Activated CD4-positive, alpha-beta T cell treated with anti-CD3 and anti-CD28 coated beads, Interleukin-2, amount 50 U/mL, for 48 hours (primary cell): ENCODE results near the gene GULP1.
"Not testable (repeated sequence)": the region's sequence is repeated elsewhere in the genome, so short reads cannot be mapped to it uniquely, and the experiment has no call there.

Experiments
- DNase-seq, 2 experiments: peaks; one replicate each; pipeline ENCODE4 v3.0.0-alpha.2; 2020

Gene GULP1

GRCh38 chr2:188435115-188435514 is 143.4 kb downstream of the GULP1 start:
- no peak for DNase-seq

GRCh38 chr2:188437537-188437936 is 145.9 kb downstream of the GULP1 start:
- DNase-seq: no peak

- DNase-seq: no peak
Measured at GRCh38 chr2:188439986-188440385, 148.3 kb downstream of the GULP1 start.

- DNase-seq: no peak
Measured at GRCh38 chr2:188440849-188441248, 149.2 kb downstream of the GULP1 start.

- DNase-seq: no peak
Measured at GRCh38 chr2:188441288-188441947, 149.7 kb downstream of the GULP1 start.

GRCh38 chr2:188443207-188443606 is 151.5 kb downstream of the GULP1 start:
- DNase-seq: no peak

- no peak for DNase-seq
Measured at GRCh38 chr2:188444106-188444835, 152.6 kb downstream of the GULP1 start.

- DNase-seq: no peak
Measured at GRCh38 chr2:188449561-188449960, 157.9 kb downstream of the GULP1 start.

- no peak for DNase-seq
Measured at GRCh38 chr2:188449971-188450370, 158.3 kb downstream of the GULP1 start.

GRCh38 chr2:188450732-188451483 is 159.2 kb downstream of the GULP1 start:
- no peak for DNase-seq

GRCh38 chr2:188452084-188452483 is 160.4 kb downstream of the GULP1 start:
- DNase-seq: no peak

- DNase-seq: no peak
Measured at GRCh38 chr2:188456114-188456909, 164.6 kb downstream of the GULP1 start.

GRCh38 chr2:188459061-188459460 is 167.4 kb downstream of the GULP1 start:
- DNase-seq: no peak

- not testable (repeated sequence) for DNase-seq
Measured at GRCh38 chr2:188466078-188466477, 174.4 kb downstream of the GULP1 start.

- DNase-seq: no peak
Measured at GRCh38 chr2:188466761-188467160, 175.1 kb downstream of the GULP1 start.

- no peak for DNase-seq
Measured at GRCh38 chr2:188471166-188471565, 179.5 kb downstream of the GULP1 start.

- DNase-seq: no peak
Measured at GRCh38 chr2:188473306-188473705, 181.6 kb downstream of the GULP1 start.

- no peak for DNase-seq
Measured at GRCh38 chr2:188474316-188474715, 182.6 kb downstream of the GULP1 start.

- no peak for DNase-seq
Measured at GRCh38 chr2:188475945-188476344, 184.3 kb downstream of the GULP1 start.

GRCh38 chr2:188477564-188478103 is 186.0 kb downstream of the GULP1 start:
- DNase-seq: no peak

- DNase-seq: no peak
Measured at GRCh38 chr2:188478724-188479123, 187.1 kb downstream of the GULP1 start.

GRCh38 chr2:188481474-188481873 is 189.8 kb downstream of the GULP1 start:
- no peak for DNase-seq

GRCh38 chr2:188485496-188485895 is 193.8 kb downstream of the GULP1 start:
- no peak for DNase-seq
